PC-9 (cell line): ENCODE results near the gene PTCD3. TPM values are rescaled to one million over a fixed set of nuclear protein-coding genes. Genes with fewer than 3 reads are reported as not detected.

Experiments used
- BruUV-seq: library from RNA; stranded (reverse); fragments of 400-500 nt; replicated peaks from 2 replicates; lab custom pipeline; 2021; lab: Mats Ljungman, UMichigan
- CTCF ChIA-PET: fragments of 300-600 bp; sonication (Branson Sonifier 250); formaldehyde crosslinking; loops from one replicate; lab custom pipeline; 2022; ENCODE audit warnings: antibody characterized with exemption; lab: Charles Lee
- POLR2A ChIA-PET: fragments of 300-600 bp; sonication (Branson Sonifier 250); formaldehyde crosslinking; loops from one replicate; lab custom pipeline; 2022; ENCODE audit warnings: antibody characterized with exemption; ENCODE audit not compliant: unreplicated experiment; lab: Charles Lee
- DNase-seq, 2 experiments: peaks; one replicate each; pipeline versions ENCODE4 v3.0.0 to v3.0.0-alpha.2; 2015 to 2022; ENCODE audit warnings: mixed read lengths in 1 of 2
- H2AFZ ChIP-seq: fragments of 200-600 bp; sonication (generic); 2 replicates; pipeline ENCODE4 v1.8.1; 2017; ENCODE audit warnings: antibody characterized with exemption
- H3F3A ChIP-seq: fragments of 200-600 bp; sonication (generic); 2 replicates; pipeline ENCODE4 v1.8.1; 2017; ENCODE audit warnings: antibody characterized with exemption, mild to moderate bottlenecking, low read depth; ENCODE audit not compliant: insufficient read depth
- H3K27ac ChIP-seq: fragments of 200-600 bp; sonication (generic); 2 replicates; pipeline ENCODE4 v1.6.1; 2016; ENCODE audit warnings: mixed run types
- H3K27me3 ChIP-seq: fragments of 200-600 bp; sonication (generic); 2 replicates; pipeline ENCODE4 v1.6.1; 2016; ENCODE audit warnings: low read depth, mixed run types; ENCODE audit not compliant: insufficient read depth
- H3K36me3 ChIP-seq: fragments of 200-600 bp; sonication (generic); 2 replicates; pipeline ENCODE4 v1.6.1; 2016; ENCODE audit warnings: low read depth, mixed run types
- H3K4me1 ChIP-seq: fragments of 200-600 bp; sonication (generic); replicated peaks from 2 replicates; pipeline ENCODE4 v1.6.1; 2016; ENCODE audit warnings: mixed run types; ENCODE audit not compliant: insufficient read depth
- H3K4me2 ChIP-seq: fragments of 200-600 bp; sonication (generic); 2 replicates; pipeline ENCODE4 v1.6.1; 2017; ENCODE audit warnings: mixed run types
- H3K4me3 ChIP-seq: fragments of 200-600 bp; sonication (generic); 2 replicates; pipeline ENCODE4 v1.6.1; 2016; ENCODE audit warnings: mixed run types
- H3K79me2 ChIP-seq: fragments of 200-600 bp; sonication (generic); 2 replicates; pipeline ENCODE4 v1.6.1; 2017; ENCODE audit warnings: low read depth, mixed run types
- H3K9me2 ChIP-seq: fragments of 200-600 bp; sonication (generic); 2 replicates; pipeline ENCODE4 v1.8.1; 2017; ENCODE audit warnings: mild to moderate bottlenecking; ENCODE audit not compliant: insufficient read depth
- H3K9me3 ChIP-seq: fragments of 200-600 bp; sonication (generic); 2 replicates; pipeline ENCODE4 v1.8.1; 2016; ENCODE audit warnings: low read depth; ENCODE audit not compliant: insufficient read depth
- H4K20me1 ChIP-seq: fragments of 200-600 bp; sonication (generic); 2 replicates; pipeline ENCODE4 v1.8.1; 2017; ENCODE audit not compliant: insufficient read depth
- EZH2 ChIP-seq: fragments of 200-600 bp; sonication (generic); IDR thresholded peaks from 2 replicates; pipeline ENCODE4 v1.8.0; 2017; ENCODE audit warnings: antibody characterized with exemption, low read depth
- intact Hi-C: fragments of 100-400 bp; cut with micrococcal nuclease; formaldehyde crosslinking; loops from one replicate; pipeline ENCODE4 v1.10.0; 2022; ENCODE audit not compliant: unreplicated experiment
- total RNA-seq: library from RNA; stranded (reverse); gene quantifications from 2 replicates; pipeline ENCODE4 v1.2.3, GENCODE V29; 2021
- TF ChIP-seq, protein P1 (sequence below): fragments of 200-600 bp; sonication (generic); conservative IDR thresholded peaks from 2 replicates; pipeline ENCODE4 v1.6.1; 2017; ENCODE audit warnings: mixed run types, antibody characterized with exemption, mild to moderate bottlenecking, moderate library complexity

PTCD3 gene
- total RNA-seq, 1 experiment from 2014 or later: 82.7 TPM

DNA sequence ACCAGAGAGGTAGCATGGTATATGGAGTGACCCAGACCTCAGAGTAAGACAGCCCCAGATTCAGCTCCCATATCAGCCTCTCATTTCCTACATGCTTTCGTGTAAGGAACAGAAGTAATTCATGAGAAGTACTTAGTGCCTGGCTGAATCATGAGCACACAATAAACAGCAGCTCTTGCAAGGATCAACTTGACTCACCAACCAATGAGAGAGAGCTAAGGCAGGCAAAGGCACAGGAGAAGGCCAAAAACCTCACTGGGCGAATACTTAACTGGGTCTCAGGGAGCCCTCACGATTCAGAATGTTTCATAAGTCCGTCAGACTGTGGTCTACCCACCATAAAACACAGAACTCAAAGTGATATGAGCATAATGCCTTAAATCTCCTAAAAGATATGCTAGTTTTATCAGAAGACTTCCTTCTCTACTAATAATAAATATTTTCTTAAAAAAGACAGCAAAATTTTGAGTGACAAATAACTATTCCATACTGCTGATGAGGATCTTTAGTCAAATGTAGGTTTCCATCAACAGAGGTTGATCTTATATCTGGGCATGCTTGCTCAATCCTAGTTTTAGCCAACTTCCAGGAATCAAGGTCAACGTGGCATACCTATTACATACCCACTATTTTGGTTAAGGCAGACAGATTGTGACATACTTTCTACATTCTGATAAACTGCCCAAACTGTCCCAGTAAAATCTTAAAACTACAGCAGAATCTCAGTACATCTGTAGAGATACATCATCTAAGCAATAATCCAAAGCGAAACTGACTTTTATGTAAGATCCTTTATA is 54.3 kb downstream of the PTCD3 start:
- CTCF ChIA-PET: no interaction called here
- peaks cover 34% of the 10 kb centered on the region for H3K36me3 ChIP-seq

DNA sequence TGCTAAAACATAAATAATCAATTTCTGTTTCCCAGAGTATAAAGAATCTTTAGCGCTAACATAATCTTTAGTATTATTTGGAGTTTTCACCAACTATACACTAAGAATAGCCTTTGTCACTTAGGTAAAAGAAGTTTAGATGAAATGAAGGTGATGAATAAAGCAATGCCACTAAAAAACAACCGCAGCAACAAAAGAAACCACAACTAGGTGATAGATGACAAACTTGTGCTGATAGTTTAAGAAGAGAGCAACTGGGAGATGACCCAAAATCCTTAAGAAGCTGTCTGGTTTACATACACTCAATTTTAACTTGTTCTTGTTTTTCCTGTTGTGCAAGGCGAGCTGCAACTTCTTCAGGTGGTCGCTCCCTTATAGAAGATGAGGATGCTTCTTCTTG is 64.4 kb downstream of the PTCD3 start:
- DNase-seq: no peak
- no TSS peak for BruUV-seq
- Histone ChIP-seq H3K27ac (no peak overlapping the region), H3K9me2 (no peaks in the 10 kb centered on the region), H3K4me2 (no peak overlapping the region), H3F3A (no peaks in the 10 kb centered on the region), H3K79me2 (peaks cover under 1% of the 10 kb centered on the region; the same call in 1 of the 2 replicates), H3K4me1 (no peaks in the 10 kb centered on the region), H3K27me3 (no peaks in the 10 kb centered on the region), H2AFZ (no peak overlapping the region), H3K4me3 (no peak overlapping the region), H3K36me3 (peaks cover 21% of the 10 kb centered on the region), H4K20me1 (peaks cover 23% of the 10 kb centered on the region), H3K9me3 (no peaks in the 10 kb centered on the region)
- CTCF ChIA-PET: no interaction called here
- intact Hi-C loops: loop anchor here (10.0 kb wide), 1 partner anchor 46 kb away; no protein-coding TSS in a partner anchor
- no peak for TF ChIP-seq EZH2
- TF ChIP-seq, protein P1, sequence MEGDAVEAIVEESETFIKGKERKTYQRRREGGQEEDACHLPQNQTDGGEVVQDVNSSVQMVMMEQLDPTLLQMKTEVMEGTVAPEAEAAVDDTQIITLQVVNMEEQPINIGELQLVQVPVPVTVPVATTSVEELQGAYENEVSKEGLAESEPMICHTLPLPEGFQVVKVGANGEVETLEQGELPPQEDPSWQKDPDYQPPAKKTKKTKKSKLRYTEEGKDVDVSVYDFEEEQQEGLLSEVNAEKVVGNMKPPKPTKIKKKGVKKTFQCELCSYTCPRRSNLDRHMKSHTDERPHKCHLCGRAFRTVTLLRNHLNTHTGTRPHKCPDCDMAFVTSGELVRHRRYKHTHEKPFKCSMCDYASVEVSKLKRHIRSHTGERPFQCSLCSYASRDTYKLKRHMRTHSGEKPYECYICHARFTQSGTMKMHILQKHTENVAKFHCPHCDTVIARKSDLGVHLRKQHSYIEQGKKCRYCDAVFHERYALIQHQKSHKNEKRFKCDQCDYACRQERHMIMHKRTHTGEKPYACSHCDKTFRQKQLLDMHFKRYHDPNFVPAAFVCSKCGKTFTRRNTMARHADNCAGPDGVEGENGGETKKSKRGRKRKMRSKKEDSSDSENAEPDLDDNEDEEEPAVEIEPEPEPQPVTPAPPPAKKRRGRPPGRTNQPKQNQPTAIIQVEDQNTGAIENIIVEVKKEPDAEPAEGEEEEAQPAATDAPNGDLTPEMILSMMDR: no peak
- POLR2A ChIA-PET: no interaction called here

More for the DNA sequence above, 54.3 kb downstream of the PTCD3 start:
- no peak for TF ChIP-seq EZH2
- TF ChIP-seq, protein P1: no peak
- Histone ChIP-seq H3K9me2 (no peaks in the 10 kb centered on the region; the same call in 1 of the 2 replicates), H4K20me1 (peaks cover 6% of the 10 kb centered on the region), H3K27ac (no peak overlapping the region), H2AFZ (no peak overlapping the region), H3K4me3 (no peak overlapping the region), H3K79me2 (no peaks in the 10 kb centered on the region), H3K9me3 (no peaks in the 10 kb centered on the region), H3K4me2 (no peak overlapping the region), H3K4me1 (no peaks in the 10 kb centered on the region), H3K27me3 (no peaks in the 10 kb centered on the region), H3F3A (peaks cover 4% of the 10 kb centered on the region)
- POLR2A ChIA-PET: no interaction called here
- intact Hi-C loops: no loop called here
- no peak for DNase-seq
- BruUV-seq: no TSS peak

DNA sequence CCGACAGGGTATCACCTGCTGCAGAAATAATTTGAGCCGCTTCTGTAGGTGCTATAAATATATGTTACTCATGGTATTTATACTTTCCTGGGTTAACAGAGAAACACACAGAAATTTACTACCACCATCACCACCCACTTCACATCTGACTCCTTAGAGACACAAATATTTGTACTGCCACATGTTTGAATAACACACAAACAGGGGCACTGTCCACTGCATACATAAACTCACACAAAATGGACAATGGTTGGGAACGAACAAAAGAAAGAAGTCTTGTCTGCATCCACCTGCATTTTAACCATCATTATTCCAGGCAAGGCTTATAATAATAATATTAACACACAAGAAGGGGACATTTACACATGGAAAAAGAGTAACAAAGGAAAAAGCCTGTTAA is 65.3 kb downstream of the PTCD3 start:
- H3K9me3 ChIP-seq: no peaks in the 10 kb centered on the region
- no peak overlapping the region for H3K4me2 ChIP-seq
- H3K27me3 ChIP-seq: no peaks in the 10 kb centered on the region
- intact Hi-C loops: loop anchor here (10.0 kb wide), 1 partner anchor 46 kb away; no protein-coding TSS in a partner anchor
- H3F3A ChIP-seq: no peaks in the 10 kb centered on the region
- no peaks in the 10 kb centered on the region for H3K4me1 ChIP-seq
- peaks cover 3% of the 10 kb centered on the region; the same call in 1 of the 2 replicates for H3K79me2 ChIP-seq
- peaks cover 28% of the 10 kb centered on the region for H4K20me1 ChIP-seq
- no peaks in the 10 kb centered on the region for H3K9me2 ChIP-seq
- CTCF ChIA-PET: no interaction called here
- no peak for DNase-seq
- TF ChIP-seq, protein P1: no peak
- no peak for TF ChIP-seq EZH2
- no peak overlapping the region for H2AFZ ChIP-seq
- H3K36me3 ChIP-seq: peaks cover 24% of the 10 kb centered on the region
- H3K4me3 ChIP-seq: no peak overlapping the region
- H3K27ac ChIP-seq: no peak overlapping the region
- no TSS peak for BruUV-seq
- POLR2A ChIA-PET: no interaction called here
